Glutamatergic neuron (in vitro differentiated cells): ENCODE data around the gene SERPINA10. TPM values are rescaled to one million over a fixed set of nuclear protein-coding genes. Genes with fewer than 3 reads are reported as not detected.

ENCODE experiments used
- DNase-seq: peaks from one replicate; pipeline ENCODE4 v3.0.0; 2022
- H3K27ac Mint-ChIP-seq: one replicate; pipeline ENCODE4 v1.8.0; 2020; ENCODE audit warnings: mild to moderate bottlenecking, mixed read lengths, inconsistent platforms; ENCODE audit not compliant: unreplicated experiment
- H3K27me3 Mint-ChIP-seq: one replicate; pipeline ENCODE4 v1.8.0; 2020; ENCODE audit warnings: mild to moderate bottlenecking, moderate library complexity, mixed read lengths, inconsistent platforms; ENCODE audit not compliant: unreplicated experiment
- H3K36me3 Mint-ChIP-seq: one replicate; pipeline ENCODE4 v1.8.0; 2020; ENCODE audit warnings: mild to moderate bottlenecking, mixed read lengths, inconsistent platforms; ENCODE audit not compliant: unreplicated experiment
- H3K4me1 Mint-ChIP-seq: one replicate; pipeline ENCODE4 v1.8.0; 2020; ENCODE audit warnings: mild to moderate bottlenecking, low read depth, mixed read lengths, inconsistent platforms; ENCODE audit not compliant: unreplicated experiment
- H3K4me3 Mint-ChIP-seq: one replicate; pipeline ENCODE4 v1.8.0; 2020; ENCODE audit warnings: mild to moderate bottlenecking, mixed read lengths, inconsistent platforms; ENCODE audit not compliant: unreplicated experiment
- H3K9me3 Mint-ChIP-seq: one replicate; pipeline ENCODE4 v1.8.0; 2020; ENCODE audit warnings: mild to moderate bottlenecking, moderate library complexity, mixed read lengths, inconsistent platforms; ENCODE audit not compliant: unreplicated experiment
- CTCF ChIP-seq: fragments of 200-600 bp; sonication (generic); IDR thresholded peaks from one replicate; pipeline ENCODE4 v1.5.0; 2021; ENCODE audit not compliant: partially characterized antibody, unreplicated experiment
- total RNA-seq: library from RNA; stranded (reverse); fragmentation: NEBNext Ultra II Directional; extraction: Animal tissue kit (Norgen Biotek cat#: 25700); gene quantifications from one replicate; pipeline ENCODE4 v1.2.1, GENCODE V29; 2021; ENCODE audit not compliant: unreplicated experiment

SERPINA10 gene
- total RNA-seq, 1 donor from 2014 or later: not detected

DNA sequence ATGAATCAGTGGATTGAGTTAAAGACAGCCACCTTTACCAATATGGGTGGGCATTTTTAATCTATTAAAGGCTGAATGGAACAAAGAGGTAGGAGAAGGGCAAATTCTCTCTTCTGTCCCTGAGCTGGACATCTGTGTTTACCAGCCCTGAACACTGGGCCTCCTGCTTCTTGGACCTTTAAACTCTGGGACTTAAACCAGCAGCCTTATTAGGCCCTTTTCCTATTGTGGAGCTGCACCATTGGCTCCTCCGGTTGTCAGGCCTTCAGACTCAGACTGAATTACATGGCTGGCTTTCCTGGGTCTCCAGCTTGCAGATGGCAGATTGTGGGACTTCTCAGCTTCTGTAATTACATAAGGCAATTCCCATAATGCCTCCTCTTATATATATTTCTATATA is 23.6 kb upstream of the SERPINA10 start:
- Mint-ChIP-seq H3K4me3 (no peak overlapping the region), H3K9me3 (no peaks in the 10 kb centered on the region), H3K4me1 (peaks cover 2% of the 10 kb centered on the region), H3K36me3 (no peaks in the 10 kb centered on the region), H3K27ac (no peak overlapping the region), H3K27me3 (no peaks in the 10 kb centered on the region)
- no peak for TF ChIP-seq CTCF
- no peak for DNase-seq

GRCh38 chr14:94314890-94315289 is 21.8 kb upstream of the SERPINA10 start:
- Mint-ChIP-seq H3K36me3 (no peaks in the 10 kb centered on the region), H3K27me3 (no peaks in the 10 kb centered on the region), H3K27ac (no peak overlapping the region), H3K9me3 (no peaks in the 10 kb centered on the region), H3K4me3 (no peak overlapping the region), H3K4me1 (peaks cover 2% of the 10 kb centered on the region)
- DNase-seq: no peak
- no peak for TF ChIP-seq CTCF

DNA sequence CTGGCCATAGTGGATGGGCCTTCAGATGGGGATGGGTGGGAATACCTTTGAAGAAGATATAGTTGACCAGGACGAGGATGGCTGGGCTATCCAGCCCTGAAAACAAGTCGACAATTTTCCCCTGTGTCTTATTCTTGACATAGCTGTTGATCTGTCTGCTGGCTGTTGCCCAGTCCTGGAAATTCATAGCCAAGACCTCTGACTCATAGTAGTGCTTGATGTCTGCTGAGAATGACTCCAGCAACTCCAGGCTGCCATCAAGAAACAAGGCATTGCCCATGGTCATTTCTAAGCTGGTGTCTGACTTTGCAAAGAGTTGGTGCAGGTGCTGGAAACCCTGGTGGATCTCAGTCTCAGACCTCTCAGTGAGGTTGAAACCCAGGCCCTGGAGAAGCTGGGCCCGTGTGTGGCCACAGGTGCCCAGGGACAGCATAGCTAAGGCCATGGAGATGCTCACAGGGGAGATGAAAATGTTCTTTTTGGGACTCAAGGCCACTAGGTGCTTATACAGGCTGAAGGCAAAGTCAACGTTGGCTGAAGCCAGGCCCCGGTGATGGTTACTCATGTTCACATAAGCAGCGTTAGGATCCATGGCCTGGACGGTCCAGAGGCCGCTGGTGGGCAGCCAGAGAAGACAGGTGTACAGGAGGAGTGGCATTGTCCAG is 21.1 kb upstream of the SERPINA10 start:
- Mint-ChIP-seq H3K27ac (no peak overlapping the region), H3K4me3 (no peak overlapping the region), H3K4me1 (peaks cover 2% of the 10 kb centered on the region), H3K27me3 (no peaks in the 10 kb centered on the region), H3K9me3 (peaks cover under 1% of the 10 kb centered on the region), H3K36me3 (no peaks in the 10 kb centered on the region)
- DNase-seq: no peak
- TF ChIP-seq CTCF: no peak

DNA sequence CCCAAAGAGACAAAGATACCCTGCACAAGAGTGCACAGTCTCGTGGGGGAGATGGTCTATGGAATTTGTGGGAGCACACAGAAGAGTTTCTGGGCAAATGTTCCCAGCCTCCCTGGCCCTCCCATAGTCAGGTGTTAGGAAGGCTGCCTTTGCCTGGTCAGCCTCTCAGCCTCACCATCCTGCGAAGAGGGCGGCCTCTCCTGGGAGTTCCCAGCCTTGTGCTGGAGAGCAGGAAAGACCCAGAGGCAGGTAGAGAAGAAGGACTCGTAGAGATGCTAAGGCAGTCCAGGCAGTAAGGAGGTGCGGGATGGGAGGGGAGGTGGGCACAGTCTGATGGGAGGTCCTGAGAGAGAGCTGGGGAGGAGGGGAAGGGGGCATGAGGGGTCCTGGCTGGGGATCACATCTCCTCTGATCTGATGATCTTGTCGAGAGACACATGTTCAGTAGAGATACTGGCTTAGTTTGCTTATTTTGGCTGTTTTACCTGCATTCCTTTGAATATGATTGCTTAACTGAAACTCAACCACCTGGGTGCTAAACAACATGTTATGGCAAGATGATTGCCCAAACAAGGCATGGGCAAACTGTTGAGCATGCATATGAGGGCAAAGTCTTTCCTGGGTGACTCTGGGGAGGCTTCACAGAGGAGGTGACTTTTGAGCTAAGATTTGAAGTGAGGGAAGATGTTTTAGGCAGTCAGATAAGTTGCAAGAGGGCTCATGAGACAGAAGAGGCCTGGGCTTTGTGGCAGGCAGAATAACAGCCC is 19.6 kb upstream of the SERPINA10 start:
- H3K36me3 Mint-ChIP-seq: peaks cover 7% of the 10 kb centered on the region
- peaks cover 2% of the 10 kb centered on the region for H3K27me3 Mint-ChIP-seq
- no peak for TF ChIP-seq CTCF
- no peak overlapping the region for H3K4me3 Mint-ChIP-seq
- H3K9me3 Mint-ChIP-seq: peaks cover 1% of the 10 kb centered on the region
- DNase-seq: no peak
- H3K27ac Mint-ChIP-seq: no peak overlapping the region
- peaks cover 2% of the 10 kb centered on the region for H3K4me1 Mint-ChIP-seq

- DNase-seq: no peak
Observed at GRCh38 chr14:94310248-94310647, 17.2 kb upstream of the SERPINA10 start.

More at GRCh38 chr14:94310248-94310647, 17.2 kb upstream of the SERPINA10 start:
- TF ChIP-seq CTCF: no peak
- Mint-ChIP-seq H3K4me1 (peaks cover 6% of the 10 kb centered on the region), H3K36me3 (peaks cover 11% of the 10 kb centered on the region), H3K9me3 (peaks cover 1% of the 10 kb centered on the region), H3K4me3 (no peak overlapping the region), H3K27ac (no peak overlapping the region), H3K27me3 (peaks cover 2% of the 10 kb centered on the region)
